Trophoblast cell (in vitro differentiated cells and primary cell): ENCODE results near the gene CLEC4F.

ENCODE experiments used
- DNase-seq, 2 donors: peaks; one replicate each; pipeline ENCODE4 v3.0.0-alpha.2; 2016
- H2AFZ ChIP-seq: 2 replicates; pipeline ENCODE4 v1.6.1; 2013; ENCODE audit warnings: low read length, moderate library complexity, mild to moderate bottlenecking; ENCODE audit not compliant: insufficient read depth, poor library complexity
- H2AK5ac ChIP-seq: 2 replicates; pipeline ENCODE4 v1.6.1; 2013; ENCODE audit warnings: mild to moderate bottlenecking, low read length
- H2BK120ac ChIP-seq: 2 replicates; pipeline ENCODE4 v1.6.1; 2013; ENCODE audit warnings: low read length, mild to moderate bottlenecking, moderate library complexity; ENCODE audit not compliant: insufficient read depth, poor library complexity
- H2BK12ac ChIP-seq: 2 replicates; pipeline ENCODE4 v1.6.1; 2013; ENCODE audit warnings: mild to moderate bottlenecking, low read length, moderate library complexity
- H2BK5ac ChIP-seq: 2 replicates; pipeline ENCODE4 v1.6.1; 2013; ENCODE audit warnings: low read length, low read depth, moderate library complexity, mild to moderate bottlenecking; ENCODE audit not compliant: poor library complexity
- H3K14ac ChIP-seq: 2 replicates; pipeline ENCODE4 v1.6.1; 2013; ENCODE audit warnings: mild to moderate bottlenecking, low read length
- H3K18ac ChIP-seq: 2 replicates; pipeline ENCODE4 v1.6.1; 2013; ENCODE audit warnings: mild to moderate bottlenecking, low read length
- H3K23ac ChIP-seq: 2 replicates; pipeline ENCODE4 v1.6.1; 2013; ENCODE audit warnings: low read length
- H3K27ac ChIP-seq: 2 replicates; pipeline ENCODE4 v1.5.1; 2013; ENCODE audit warnings: low read depth, mild to moderate bottlenecking, inconsistent platforms, low read length, moderate library complexity
- H3K27me3 ChIP-seq: 2 replicates; pipeline ENCODE4 v1.6.1; 2013; ENCODE audit warnings: inconsistent platforms, mild to moderate bottlenecking, low read length, moderate library complexity; ENCODE audit not compliant: insufficient read depth
- H3K36me3 ChIP-seq, 2 experiments: 1 replicate in 1 of 2; 2 replicates in 1 of 2; pipeline ENCODE4 v1.6.1; 2013; ENCODE audit warnings: low read length in 2 of 2, mild to moderate bottlenecking in 2 of 2, moderate library complexity in 1 of 2; ENCODE audit not compliant: insufficient read depth in 2 of 2, control insufficient read depth in 1 of 2
- H3K4ac ChIP-seq: 2 replicates; pipeline ENCODE4 v1.6.1; 2013; ENCODE audit warnings: low read depth, mild to moderate bottlenecking, low read length, moderate library complexity
- H3K4me1 ChIP-seq, 2 experiments: 1 replicate in 1 of 2; 2 replicates in 1 of 2; pipeline ENCODE4 v1.6.1; 2013; ENCODE audit warnings: low read length in 2 of 2, mild to moderate bottlenecking in 2 of 2, moderate library complexity in 1 of 2; ENCODE audit not compliant: insufficient read depth in 2 of 2, control insufficient read depth in 1 of 2
- H3K4me2 ChIP-seq: 2 replicates; pipeline ENCODE4 v1.6.1; 2013; ENCODE audit warnings: inconsistent platforms, mild to moderate bottlenecking, low read length, moderate library complexity
- H3K4me3 ChIP-seq: 2 replicates; pipeline ENCODE4 v1.5.1; 2013; ENCODE audit warnings: mild to moderate bottlenecking, low read depth, low read length, inconsistent platforms
- H3K79me1 ChIP-seq: one replicate; pipeline ENCODE4 v1.6.1; 2013; ENCODE audit warnings: low read length
- H3K79me2 ChIP-seq: 2 replicates; pipeline ENCODE4 v1.6.1; 2013; ENCODE audit warnings: low read length, mild to moderate bottlenecking; ENCODE audit not compliant: control insufficient read depth, insufficient read depth, poor library complexity
- H3K9ac ChIP-seq: 2 replicates; pipeline ENCODE4 v1.6.1; 2013; ENCODE audit warnings: mild to moderate bottlenecking, low read length
- H3K9me3 ChIP-seq: 2 replicates; pipeline ENCODE4 v1.6.1; 2013; ENCODE audit warnings: low read depth, mild to moderate bottlenecking, control low read depth, inconsistent platforms, low read length; ENCODE audit not compliant: insufficient read depth
- H4K12ac ChIP-seq: 2 replicates; pipeline ENCODE4 v1.6.1; 2013; ENCODE audit warnings: low read depth, mild to moderate bottlenecking, low read length, moderate library complexity
- H4K8ac ChIP-seq: 2 replicates; pipeline ENCODE4 v1.6.1; 2013; ENCODE audit warnings: low read depth, mild to moderate bottlenecking, low read length, moderate library complexity
- H4K91ac ChIP-seq: one replicate; pipeline ENCODE4 v1.6.1; 2013; ENCODE audit warnings: low read depth, mild to moderate bottlenecking, low read length, moderate library complexity
- WGBS: extraction: QIAGEN DNeasy Blood & Tissue Kit; methylation state at CpG from one replicate; pipeline ENCODE4 v1.1.7; 2013; ENCODE audit warnings: missing lambda C conversion rate; ENCODE audit not compliant: insufficient read length, insufficient coverage; ENCODE audit errors: extremely low coverage; 5-methylcytosine and 5-hydroxymethylcytosine counted together

CLEC4F gene

DNA sequence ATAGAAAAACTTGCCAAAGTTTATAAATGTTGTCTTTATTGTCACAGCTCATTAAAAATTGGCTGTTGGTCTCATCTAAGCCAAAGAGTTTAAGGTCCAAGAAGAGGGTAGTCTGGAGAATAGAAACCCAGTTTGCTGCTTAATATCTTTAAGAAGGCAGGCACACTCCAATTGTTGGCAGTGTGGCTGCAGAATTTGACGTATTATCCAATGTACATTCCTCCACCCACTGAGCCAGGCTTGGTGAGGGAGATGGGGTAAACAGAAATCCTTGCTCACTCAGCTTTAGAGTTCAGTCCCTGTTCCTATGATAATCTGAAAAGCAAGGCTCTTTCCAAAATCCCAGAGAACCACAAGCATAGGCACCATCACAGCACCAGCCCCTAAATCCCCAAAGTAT lies 41.7 kb downstream of the CLEC4F start:
- no peak overlapping the region for H2BK12ac ChIP-seq
- no peak overlapping the region for H3K27ac ChIP-seq
- no peak overlapping the region for H2AK5ac ChIP-seq
- no peak overlapping the region for H3K9ac ChIP-seq
- H2BK120ac ChIP-seq: no peak overlapping the region
- no peak overlapping the region for H4K91ac ChIP-seq
- WGBS: no CpG with 5 or more reads among the region's 1 CpG
- no peaks in the 10 kb centered on the region for H3K79me2 ChIP-seq
- no peak overlapping the region for H3K4me2 ChIP-seq
- no peak overlapping the region for H3K23ac ChIP-seq
- no peak overlapping the region for H2AFZ ChIP-seq
- H3K27me3 ChIP-seq: no peaks in the 10 kb centered on the region
- H3K18ac ChIP-seq: no peak overlapping the region
- H3K4me1 ChIP-seq: no peaks in the 10 kb centered on the region
- no peak overlapping the region for H2BK5ac ChIP-seq
- no peaks in the 10 kb centered on the region for H3K9me3 ChIP-seq
- no peak overlapping the region for H4K8ac ChIP-seq
- no peak overlapping the region for H3K4ac ChIP-seq
- H3K36me3 ChIP-seq: no peaks in the 10 kb centered on the region
- H3K4me3 ChIP-seq: no peak overlapping the region
- no peak overlapping the region for H3K14ac ChIP-seq
- DNase-seq: no peak
- no peaks in the 10 kb centered on the region for H3K79me1 ChIP-seq
- H4K12ac ChIP-seq: no peak overlapping the region

DNA sequence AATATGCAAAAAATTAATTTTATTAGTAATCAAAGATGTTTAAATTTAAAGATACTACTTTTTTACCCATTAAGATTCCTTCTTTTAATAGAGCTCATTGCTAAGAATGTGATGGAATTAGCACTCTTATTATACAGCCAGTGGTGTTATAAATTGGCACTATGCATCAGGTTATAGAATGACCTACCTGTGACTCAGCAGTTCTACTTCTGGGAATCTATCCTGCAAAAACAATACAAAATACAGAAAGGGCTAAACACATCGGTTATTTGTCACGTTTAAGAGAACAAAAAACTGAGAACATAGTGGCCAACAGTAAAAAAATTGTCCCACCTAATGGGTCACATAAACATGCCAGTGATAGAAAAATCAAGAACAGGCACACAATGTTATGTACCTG lies 42.9 kb downstream of the CLEC4F start:
- Histone ChIP-seq H3K36me3 (no peaks in the 10 kb centered on the region), H4K8ac (no peak overlapping the region), H3K4ac (no peak overlapping the region), H4K91ac (no peak overlapping the region), H3K18ac (no peak overlapping the region), H3K4me2 (no peak overlapping the region), H3K14ac (no peak overlapping the region), H3K79me1 (no peaks in the 10 kb centered on the region), H3K9ac (no peak overlapping the region), H3K4me3 (no peak overlapping the region), H3K4me1 (no peaks in the 10 kb centered on the region), H4K12ac (no peak overlapping the region), H3K79me2 (no peaks in the 10 kb centered on the region), H3K27ac (no peak overlapping the region), H2BK12ac (no peak overlapping the region), H2BK120ac (no peak overlapping the region), H3K27me3 (no peaks in the 10 kb centered on the region), H3K23ac (no peak overlapping the region), H2BK5ac (no peak overlapping the region), H2AFZ (no peak overlapping the region), H3K9me3 (no peaks in the 10 kb centered on the region), H2AK5ac (no peak overlapping the region)
- no peak for DNase-seq
- no CpG with 5 or more reads among the region's 2 CpGs for WGBS

- WGBS: no CpG with 5 or more reads among the region's 3 CpGs
- H3K18ac ChIP-seq: no peak overlapping the region
- H3K14ac ChIP-seq: no peak overlapping the region
- no peak overlapping the region for H2BK120ac ChIP-seq
- no peak overlapping the region for H3K23ac ChIP-seq
- H4K91ac ChIP-seq: no peak overlapping the region
- no peak overlapping the region for H3K4me2 ChIP-seq
- H3K27me3 ChIP-seq: no peaks in the 10 kb centered on the region
- no peak overlapping the region for H4K8ac ChIP-seq
- no peak overlapping the region for H4K12ac ChIP-seq
- no peak overlapping the region for H3K27ac ChIP-seq
- H3K9ac ChIP-seq: no peak overlapping the region
- no peak overlapping the region for H2AFZ ChIP-seq
- H3K4ac ChIP-seq: no peak overlapping the region
- no peak overlapping the region for H2AK5ac ChIP-seq
- no peaks in the 10 kb centered on the region for H3K36me3 ChIP-seq
- H3K9me3 ChIP-seq: no peaks in the 10 kb centered on the region
- no peak overlapping the region for H2BK5ac ChIP-seq
- H3K4me3 ChIP-seq: no peak overlapping the region
- no peaks in the 10 kb centered on the region for H3K79me2 ChIP-seq
- H2BK12ac ChIP-seq: no peak overlapping the region
- H3K79me1 ChIP-seq: no peaks in the 10 kb centered on the region
- no peak for DNase-seq
- no peaks in the 10 kb centered on the region for H3K4me1 ChIP-seq
Measured at GRCh38 chr2:70776266-70776665, 44.1 kb downstream of the CLEC4F start.

DNA sequence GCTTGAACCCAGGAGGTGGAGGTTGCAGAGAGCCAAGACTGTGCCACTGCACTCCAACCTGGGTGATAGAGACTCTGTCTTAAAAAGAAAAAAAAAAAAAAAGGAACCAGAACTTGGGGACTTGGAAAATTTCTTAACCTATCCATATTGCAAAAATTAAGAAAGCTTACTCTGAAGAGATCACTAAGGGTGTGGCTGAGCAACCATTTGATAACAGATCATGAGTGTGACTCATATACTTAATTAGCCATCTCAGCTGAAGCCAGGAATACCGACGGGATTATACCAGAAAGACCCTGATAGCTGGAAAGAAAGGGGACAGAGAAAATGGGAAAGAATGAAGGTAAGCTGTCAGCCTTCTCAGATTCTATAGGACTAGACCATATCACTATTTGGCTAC lies 45.3 kb downstream of the CLEC4F start:
- no peak overlapping the region for H4K91ac ChIP-seq
- no peak overlapping the region for H3K18ac ChIP-seq
- H3K23ac ChIP-seq: no peak overlapping the region
- no CpG with 5 or more reads among the region's 2 CpGs for WGBS
- no peaks in the 10 kb centered on the region for H3K27me3 ChIP-seq
- no peaks in the 10 kb centered on the region for H3K79me1 ChIP-seq
- H3K9ac ChIP-seq: no peak overlapping the region
- H3K14ac ChIP-seq: no peak overlapping the region
- H3K4ac ChIP-seq: no peak overlapping the region
- no peak overlapping the region for H2AFZ ChIP-seq
- no peak for DNase-seq
- no peaks in the 10 kb centered on the region for H3K4me1 ChIP-seq
- H3K4me2 ChIP-seq: no peak overlapping the region
- H3K27ac ChIP-seq: no peak overlapping the region
- H3K36me3 ChIP-seq: no peaks in the 10 kb centered on the region
- no peak overlapping the region for H4K12ac ChIP-seq
- no peak overlapping the region for H4K8ac ChIP-seq
- no peaks in the 10 kb centered on the region for H3K9me3 ChIP-seq
- H2BK120ac ChIP-seq: no peak overlapping the region
- H2AK5ac ChIP-seq: no peak overlapping the region
- no peak overlapping the region for H2BK5ac ChIP-seq
- H3K79me2 ChIP-seq: no peaks in the 10 kb centered on the region
- H3K4me3 ChIP-seq: no peak overlapping the region
- H2BK12ac ChIP-seq: no peak overlapping the region
